GM13976 (cell line): ENCODE measurements around the gene ATP8B4.

ENCODE experiments used
- DNase-seq: peaks from one replicate; pipeline ENCODE4 v3.0.0; 2012; ENCODE audit warnings: low spot score
- in situ Hi-C: fragments of 300-500 bp; cut with MboI; formaldehyde crosslinking; loops from one replicate; pipeline ENCODE4 v1.12.0; 2022; ENCODE audit warnings: low sequenced_read_pairs, mixed read lengths, inconsistent platforms; ENCODE audit not compliant: unreplicated experiment
- TF ChIP-seq, protein P1 (sequence below): IDR thresholded peaks from 2 replicates; pipeline ENCODE4 v1.5.1; 2012; ENCODE audit warnings: borderline replicate concordance, mild to moderate bottlenecking; ENCODE audit not compliant: insufficient read depth; ENCODE audit errors: extremely low read depth, missing control alignments, control extremely low read depth

The ATP8B4 gene

GRCh38 chr15:49908933-49909295, 210.1 kb downstream of the ATP8B4 start:
- DNase-seq = no peak
- in situ Hi-C loops = no loop called here
- TF ChIP-seq, protein P1, sequence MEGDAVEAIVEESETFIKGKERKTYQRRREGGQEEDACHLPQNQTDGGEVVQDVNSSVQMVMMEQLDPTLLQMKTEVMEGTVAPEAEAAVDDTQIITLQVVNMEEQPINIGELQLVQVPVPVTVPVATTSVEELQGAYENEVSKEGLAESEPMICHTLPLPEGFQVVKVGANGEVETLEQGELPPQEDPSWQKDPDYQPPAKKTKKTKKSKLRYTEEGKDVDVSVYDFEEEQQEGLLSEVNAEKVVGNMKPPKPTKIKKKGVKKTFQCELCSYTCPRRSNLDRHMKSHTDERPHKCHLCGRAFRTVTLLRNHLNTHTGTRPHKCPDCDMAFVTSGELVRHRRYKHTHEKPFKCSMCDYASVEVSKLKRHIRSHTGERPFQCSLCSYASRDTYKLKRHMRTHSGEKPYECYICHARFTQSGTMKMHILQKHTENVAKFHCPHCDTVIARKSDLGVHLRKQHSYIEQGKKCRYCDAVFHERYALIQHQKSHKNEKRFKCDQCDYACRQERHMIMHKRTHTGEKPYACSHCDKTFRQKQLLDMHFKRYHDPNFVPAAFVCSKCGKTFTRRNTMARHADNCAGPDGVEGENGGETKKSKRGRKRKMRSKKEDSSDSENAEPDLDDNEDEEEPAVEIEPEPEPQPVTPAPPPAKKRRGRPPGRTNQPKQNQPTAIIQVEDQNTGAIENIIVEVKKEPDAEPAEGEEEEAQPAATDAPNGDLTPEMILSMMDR = no peak

- TF ChIP-seq, protein P1 = no peak
- in situ Hi-C loops = no loop called here
- no peak for DNase-seq
Observed at GRCh38 chr15:49908236-49908932, 210.6 kb downstream of the ATP8B4 start.

GRCh38 chr15:49906966-49907365, 212.1 kb downstream of the ATP8B4 start:
- TF ChIP-seq, protein P1 = no peak
- DNase-seq = no peak
- in situ Hi-C loops = no loop called here

DNA sequence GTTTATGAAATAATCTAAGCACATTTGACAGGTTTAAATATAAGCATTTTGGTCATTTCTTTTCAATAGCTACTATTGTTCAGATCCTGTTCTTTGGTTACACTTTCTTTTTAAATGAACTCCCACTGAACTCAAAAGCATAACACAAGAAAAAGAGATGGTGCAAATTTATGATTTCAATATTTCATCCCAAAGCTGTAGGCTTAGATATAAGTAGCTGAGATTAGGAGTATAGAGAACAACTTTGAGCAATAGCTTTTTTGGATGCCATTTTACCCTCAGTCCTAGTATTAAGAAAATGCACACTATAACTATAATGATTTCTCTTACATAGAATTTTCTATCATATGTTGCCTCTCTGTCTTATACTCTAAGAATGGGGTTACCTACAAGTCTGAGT, 213.8 kb downstream of the ATP8B4 start:
- no peak for DNase-seq
- in situ Hi-C loops = no loop called here
- TF ChIP-seq, protein P1 = no peak

GRCh38 chr15:49904296-49904695, 214.7 kb downstream of the ATP8B4 start:
- no peak for DNase-seq
- in situ Hi-C loops = no loop called here
- TF ChIP-seq, protein P1 = no peak

DNA sequence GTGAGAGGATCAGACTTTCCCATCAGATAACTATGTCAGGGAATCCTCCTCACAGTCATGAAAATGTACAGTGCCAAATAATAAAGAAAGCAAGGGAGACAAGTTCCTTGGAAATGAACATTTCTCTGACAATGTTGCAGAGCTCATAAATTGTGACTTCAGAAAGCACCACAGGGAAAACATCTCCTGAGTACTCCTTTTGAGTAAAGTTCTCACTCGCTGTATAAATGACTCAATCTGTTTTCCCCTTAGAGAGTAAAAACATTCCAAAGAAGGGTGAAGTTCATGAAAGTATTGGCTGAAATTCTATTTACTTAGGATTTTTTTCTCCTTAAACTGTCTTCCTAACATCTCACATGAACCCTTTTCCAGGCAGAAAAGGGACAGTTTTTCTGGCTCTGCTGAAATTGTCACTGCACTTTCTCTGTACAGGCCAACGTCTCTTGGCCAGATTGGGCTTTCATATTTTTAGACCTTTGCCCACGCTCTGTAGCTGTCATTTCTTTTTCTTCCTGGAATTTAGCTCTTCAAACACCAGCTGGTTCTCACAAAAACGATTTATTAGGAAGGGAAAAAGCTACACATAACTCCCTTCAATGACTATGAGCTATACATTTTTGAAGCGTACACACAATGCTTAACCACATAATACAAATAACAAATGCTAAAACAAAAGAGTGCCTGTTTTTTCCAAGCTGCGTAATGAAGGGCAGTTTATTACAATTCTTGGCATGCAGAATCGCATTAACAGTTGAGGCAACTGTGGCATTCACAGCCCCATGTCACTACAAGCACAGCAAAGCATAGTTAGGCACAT, 216.1 kb downstream of the ATP8B4 start:
- TF ChIP-seq, protein P1 = no peak
- DNase-seq = no peak
- in situ Hi-C loops = no loop called here
